Cortex of kidney (tissue), 1 donor: Measurements from ENCODE around the gene ADPRHL1.
"Not testable (repeated sequence)": the region's sequence is repeated elsewhere in the genome, so short reads cannot be mapped to it uniquely, and the experiment has no call there.

ENCODE experiments used
- DNase-seq: peaks from one replicate; lab custom pipeline; 2025; lab: John Stamatoyannopoulos, UW

ADPRHL1 gene

DNA sequence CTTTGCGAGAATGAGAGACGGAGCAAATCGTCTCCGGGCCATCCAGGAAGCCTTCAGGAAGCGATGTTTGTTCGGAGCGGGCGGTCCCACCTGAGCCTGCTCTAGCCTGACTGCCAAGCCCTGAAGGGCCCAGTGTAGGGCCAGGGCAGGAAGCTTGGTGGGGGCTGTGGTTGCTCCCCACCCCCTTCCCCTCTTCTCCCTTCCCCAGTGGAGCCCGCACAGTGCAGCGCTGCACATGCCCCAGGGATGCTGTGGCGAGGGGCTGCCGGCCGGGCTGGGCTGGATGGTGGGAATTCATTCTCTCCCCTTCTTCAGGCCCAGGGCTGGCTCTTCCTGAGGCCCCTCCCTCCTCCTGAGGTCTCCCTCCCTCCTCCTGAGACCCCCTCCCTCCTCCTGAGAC, 82.2 kb downstream of the ADPRHL1 start:
- no peak for DNase-seq

DNA sequence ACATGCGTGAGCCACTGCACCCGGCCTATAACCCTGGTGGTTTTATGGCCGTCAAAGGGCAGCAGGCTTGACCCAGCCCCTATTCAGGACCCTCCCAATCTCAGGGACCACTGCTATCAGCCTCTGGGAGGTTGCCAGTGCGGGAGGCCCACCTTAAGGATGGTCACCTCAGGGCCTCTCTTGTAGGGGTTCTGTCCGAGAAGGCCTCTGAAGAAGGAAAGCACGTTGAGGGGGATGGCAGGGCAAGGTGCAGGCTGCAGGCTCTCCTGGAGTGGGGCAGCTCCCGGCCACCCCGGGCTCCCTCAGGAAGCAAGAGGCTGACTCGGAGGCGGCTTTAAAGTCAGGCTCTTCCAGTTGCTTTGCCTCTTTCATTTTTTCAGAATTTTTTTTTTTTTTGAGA, 83.4 kb downstream of the ADPRHL1 start:
- no peak for DNase-seq

DNA sequence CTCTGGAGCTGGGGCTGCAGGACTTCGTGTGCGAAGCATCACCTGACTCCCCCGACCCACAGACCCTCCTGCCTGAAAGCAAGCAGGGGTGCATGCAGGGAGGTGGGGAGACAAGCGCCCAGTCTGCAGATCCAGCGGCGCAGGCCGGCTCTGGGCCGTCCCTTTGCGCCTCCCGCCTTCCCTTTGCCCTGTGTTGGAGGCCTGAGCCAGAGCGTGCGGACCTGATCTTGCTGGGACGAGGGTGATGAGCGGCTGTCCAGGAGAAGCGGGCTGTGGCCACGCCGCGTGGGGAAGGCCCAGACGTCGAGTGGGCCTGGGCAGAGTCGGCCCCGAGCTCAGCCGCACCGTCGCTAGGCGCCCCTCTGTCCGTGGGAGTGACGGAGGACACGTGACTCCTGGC, 84.1 kb downstream of the ADPRHL1 start:
- DNase-seq: no peak

DNA sequence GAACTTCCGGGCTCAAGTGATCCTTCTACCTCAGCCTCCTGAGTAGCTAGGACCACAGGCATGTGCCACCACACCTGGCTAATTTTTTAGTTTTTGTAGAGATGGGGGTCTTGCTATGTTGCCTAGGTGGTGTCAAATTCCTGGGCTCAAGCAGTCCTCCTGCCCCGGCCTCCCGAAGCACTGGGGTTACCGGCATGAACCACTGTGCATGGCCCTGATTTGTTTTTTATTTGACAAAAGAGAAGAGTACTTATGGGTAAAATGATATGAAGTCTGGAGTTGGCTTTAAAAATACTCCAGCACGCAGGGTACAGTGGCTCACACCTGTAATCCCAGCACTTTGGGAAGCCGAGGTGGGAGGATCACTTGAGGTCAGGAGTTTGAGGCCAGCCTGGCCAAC, 84.9 kb downstream of the ADPRHL1 start:
- DNase-seq: not testable (repeated sequence)

DNA sequence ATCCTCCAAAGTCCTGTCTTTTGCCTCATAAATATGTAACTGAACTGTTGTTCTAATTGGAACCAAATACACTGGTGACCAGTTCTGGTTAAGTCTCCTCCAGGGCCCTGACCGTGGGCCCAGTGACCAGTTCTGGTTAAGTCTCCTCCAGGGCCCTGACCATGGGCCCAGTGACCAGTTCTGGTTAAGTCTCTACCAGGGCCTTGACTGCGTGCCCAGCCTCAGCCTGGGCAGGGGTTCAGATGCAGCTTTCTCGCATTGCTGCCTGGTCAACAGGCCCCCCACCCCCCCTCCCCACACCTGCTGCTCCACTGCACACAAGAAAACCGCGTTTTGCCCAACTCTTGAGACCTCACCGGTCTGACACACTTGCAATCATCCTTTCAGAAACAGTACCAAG, 85.5 kb downstream of the ADPRHL1 start:
- no peak for DNase-seq

DNA sequence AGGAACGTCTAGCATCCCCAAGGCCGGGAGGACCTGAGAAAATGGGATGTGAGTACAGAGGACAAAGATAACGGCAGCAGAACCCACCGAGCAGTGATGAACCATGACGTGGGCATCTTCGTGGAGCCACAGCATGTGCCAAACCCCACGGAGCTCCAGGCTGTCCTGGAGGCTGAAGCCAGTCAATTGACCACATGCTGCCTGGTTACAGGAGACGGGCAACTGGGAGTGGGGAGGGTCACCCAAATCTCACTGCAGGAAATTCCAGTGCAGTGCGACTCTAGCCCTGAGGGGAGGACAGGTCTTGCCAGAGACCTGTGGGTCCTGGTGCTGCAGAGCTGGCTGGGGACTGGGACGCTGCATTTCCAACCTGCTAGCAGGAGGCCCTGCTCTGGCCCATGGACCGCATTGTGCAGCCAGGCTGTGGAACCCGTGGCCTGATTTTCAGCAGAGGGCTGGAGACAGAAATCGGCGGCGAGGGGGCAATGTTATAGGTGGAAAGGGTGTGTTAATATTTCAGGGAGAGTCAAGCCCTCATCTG, 86.2 kb downstream of the ADPRHL1 start:
- no peak for DNase-seq

DNA sequence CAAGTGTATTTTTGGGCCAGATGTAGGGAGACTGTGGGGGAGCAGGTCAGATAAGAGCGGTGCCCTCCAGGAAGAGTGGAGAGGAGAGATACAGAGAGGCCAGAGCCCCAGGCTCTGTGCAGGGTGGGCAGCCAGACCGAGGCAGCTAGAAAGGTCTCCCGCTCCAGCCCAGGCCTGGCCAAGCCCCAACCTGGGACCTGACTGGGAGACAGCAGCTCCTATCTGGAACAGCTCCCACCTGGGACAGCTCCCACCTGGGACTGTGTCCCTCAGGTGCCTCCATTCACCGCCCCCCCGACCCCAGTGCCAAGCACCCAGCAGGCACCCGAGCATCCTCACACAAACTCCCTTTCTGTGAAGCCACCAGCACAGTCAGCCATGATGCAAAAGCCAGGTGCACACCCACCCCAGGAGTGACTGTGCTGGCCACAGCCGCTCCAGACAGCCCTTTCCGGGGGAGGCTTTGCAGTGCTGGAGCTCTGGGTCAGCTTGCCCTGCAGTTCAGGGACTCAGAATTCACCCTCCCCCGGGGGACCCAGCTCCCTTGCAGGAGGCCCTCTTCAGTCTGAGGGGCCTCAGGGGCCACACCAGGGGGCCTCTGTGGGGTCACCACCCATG, 87.2 kb downstream of the ADPRHL1 start:
- no peak for DNase-seq

DNA sequence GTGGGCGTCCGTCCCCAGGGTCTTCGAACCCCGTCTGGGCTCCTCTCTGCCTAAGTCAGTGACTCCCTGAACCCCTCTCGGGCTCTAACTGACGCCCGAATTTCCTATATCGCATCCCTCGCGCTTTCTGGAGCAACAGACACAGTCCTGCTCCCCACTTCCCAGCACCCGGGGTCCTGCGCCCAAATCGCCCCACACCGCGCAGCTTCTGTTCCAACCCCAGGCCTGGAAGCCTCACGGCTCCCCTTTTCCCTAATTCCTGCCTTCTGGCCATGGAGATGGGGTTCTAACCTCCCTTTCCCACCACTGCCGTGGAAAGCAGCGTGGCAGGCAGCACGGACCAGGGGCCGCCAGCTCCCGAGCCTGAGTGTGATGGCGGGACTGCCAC, 87.7 kb downstream of the ADPRHL1 start:
- DNase-seq: no peak

DNA sequence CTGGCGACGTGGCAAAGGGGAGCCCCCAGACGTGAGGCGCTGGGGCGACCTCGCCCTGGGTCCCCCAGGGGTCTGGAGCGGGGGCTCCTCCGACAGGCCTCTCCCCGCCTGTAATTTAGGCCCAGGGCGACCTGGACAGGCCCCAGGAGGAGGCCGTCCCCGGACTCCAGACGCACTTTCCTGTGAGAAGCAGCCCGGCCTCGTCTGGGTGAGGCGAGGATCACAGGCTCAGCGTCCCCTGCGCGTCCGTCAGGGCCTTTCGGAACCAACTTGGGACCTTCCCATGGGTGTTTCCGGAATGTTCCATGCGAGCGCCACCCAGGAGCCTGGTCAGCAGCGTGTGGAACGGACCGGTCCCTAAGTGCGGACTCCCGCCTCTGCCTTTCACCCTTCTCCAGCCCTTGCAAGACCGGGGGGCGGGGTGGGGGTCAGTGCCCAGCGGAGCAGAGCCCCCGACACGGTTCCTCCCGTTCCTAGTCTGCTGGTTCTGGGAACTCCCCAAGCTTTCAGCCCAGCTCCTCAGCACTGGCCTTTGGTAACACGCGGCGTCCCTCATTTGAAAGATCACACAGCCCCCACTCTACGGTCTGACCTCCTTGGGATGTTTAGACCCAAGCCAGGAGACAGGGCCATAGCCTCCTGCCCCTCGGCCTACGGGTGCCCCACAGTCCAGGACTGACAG, 88.2 kb downstream of the ADPRHL1 start:
- DNase-seq: no peak

DNA sequence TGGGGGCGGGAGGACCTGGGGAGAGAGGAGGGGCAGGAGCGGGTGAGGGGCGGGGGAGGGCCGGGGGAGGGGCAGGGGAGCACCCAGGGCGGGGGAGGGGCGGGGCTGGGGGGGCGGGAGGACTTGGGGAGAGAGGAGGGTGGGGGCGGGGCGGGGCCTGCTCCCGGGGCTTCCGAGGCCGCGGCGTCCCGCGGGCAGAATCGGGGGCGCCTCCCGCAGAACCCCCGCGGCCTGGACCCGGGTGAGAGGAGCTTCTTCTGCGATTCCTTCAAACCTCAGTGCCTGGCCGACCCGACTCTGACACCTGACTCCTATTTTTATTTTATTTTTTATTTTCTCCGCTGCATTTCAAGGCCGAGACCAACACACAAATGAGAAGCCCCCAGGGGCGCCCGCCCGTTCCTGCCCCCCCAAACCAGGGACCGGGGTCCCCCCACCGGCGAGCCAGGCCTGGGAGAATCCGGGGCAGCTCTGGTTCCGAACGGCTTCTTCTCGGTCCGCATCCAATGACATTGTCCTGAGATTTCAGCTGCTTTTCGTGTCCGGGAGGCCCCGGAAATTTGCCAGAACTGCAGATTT, 88.9 kb downstream of the ADPRHL1 start:
- DNase-seq: no peak

DNA sequence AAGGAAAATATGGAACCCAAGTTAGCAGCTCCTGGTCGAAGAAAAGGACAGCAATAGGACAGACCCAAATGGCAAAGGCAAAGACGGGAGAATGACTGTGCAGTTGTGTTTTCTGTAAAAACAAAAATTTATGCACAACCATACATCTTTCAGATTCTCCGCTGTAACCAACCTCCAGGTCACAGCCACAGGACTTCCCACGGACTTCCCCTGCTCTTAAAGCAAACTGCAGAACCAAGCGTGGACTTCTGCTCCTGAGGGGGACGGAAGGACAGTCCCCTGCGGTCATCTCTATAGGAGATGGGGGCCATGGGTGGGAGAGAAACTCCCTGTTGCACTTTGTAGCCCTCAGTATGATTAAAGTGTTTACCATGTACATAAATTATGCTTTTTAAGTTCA, 91.9 kb downstream of the ADPRHL1 start:
- no peak for DNase-seq

DNA sequence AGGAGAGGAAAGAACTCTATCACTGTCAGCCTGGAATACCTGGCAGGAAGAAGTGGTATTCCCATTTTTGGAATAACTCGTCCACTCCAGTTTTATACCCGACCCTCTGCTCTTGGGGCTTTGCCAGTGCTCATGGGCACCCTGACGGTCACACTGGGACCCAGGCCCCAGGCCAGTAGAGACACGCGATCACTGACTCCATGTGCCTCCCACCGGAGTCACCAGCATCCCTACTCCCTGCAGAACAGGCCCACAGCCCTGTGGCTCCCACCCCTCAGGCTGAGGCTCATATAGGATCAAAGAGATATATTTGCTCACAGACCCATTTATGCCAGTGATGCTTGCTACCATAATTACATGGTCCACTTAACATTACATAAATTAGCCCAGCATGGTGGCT, 92.8 kb downstream of the ADPRHL1 start:
- no peak for DNase-seq

DNA sequence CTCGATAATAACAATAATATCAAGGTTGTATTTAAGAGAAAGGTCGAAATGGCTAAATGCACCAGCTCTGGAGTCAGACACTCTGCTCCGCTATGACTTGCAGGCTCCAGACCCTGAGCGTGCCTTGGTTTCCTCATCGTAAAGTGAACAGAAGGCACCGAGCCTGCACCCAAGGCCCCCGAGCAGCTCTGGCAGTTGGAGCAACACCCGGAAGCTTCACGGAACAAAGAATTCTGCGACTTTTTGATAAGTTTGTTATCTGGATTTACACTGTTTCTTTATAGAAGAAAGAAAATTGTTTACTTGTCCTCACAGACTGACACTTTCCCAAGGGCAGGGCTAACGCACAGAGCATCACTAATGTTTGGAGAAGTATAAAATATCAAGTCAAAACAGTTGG, 93.7 kb downstream of the ADPRHL1 start:
- DNase-seq: no peak

DNA sequence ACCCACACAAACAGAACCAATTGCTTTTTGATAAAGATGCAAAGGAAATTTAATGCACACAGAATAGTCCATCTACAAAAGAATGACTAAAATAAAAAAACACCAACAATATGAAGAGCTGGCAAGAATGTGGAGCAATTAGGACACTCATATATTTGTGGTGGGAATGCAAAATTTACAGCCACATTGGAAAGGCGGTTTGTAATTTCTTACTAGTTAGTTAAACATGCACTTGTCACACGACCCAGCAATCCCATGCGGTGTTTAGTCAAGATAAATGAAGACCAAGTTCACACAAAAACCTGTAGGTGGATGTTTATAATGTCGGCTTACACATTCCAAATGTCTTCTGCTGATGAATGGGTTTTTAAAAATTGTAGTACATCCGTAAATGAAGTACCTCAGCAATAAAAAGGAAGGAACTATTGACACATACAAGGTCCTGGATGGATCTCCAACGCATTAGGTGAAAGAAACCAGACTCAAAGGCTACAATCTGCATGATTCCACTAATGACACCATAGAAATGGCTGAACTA, 94.6 kb downstream of the ADPRHL1 start:
- no peak for DNase-seq

DNA sequence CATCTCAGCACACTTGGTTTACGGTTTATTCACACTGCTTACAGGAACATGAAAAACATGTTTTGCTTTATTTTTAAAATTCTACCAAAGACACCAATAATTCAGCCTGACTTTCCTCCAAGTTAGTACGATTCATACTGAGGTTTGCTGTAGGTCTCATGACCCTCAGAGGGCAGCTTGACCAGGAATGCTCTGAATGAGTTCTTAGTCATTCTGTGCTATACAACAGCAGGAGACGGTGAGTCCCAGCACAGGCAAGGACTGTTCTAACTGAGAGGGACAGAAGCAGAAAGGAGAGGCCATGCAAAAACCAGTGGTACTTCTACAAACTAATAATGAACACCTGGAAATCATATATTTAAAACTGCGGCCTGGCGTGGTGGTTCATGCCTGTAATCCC, 95.8 kb downstream of the ADPRHL1 start:
- DNase-seq: no peak

DNA sequence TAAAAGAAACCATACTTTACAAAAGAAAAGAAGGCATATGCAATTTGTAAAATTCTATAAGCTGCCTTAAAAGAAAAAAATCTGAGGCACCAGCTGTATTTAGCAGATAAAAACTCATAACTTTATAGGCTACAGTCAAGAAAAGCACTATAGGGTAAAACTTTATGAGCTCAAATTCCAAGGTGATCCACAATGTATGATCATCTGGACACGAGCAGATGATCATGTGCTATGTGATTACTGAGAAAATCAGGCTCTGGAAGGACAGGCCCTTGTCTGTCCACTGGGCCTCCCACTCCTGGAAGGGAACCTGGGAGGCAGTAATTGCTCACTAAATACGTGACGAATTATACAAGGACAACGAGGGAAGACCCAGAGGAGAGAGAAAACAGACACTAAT, 96.7 kb downstream of the ADPRHL1 start:
- no peak for DNase-seq

DNA sequence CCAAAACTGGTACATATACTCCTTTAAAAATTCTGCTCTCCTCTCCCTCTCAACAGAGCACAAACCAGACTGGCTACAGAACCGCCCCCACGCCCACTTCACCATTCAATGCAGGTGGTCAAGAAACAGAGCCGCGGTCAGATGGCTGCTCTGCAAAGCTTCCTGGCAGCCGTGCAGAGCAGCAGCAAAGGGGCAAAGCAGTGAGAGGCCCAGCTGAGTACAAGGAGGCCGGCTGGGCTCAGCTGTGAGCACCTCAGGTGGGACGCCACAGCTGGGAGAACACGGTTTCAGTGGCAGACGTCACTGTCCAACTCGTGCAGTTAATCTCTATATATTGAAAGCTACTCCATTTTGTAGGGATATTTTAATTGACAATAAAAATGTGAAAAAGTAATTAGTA, 97.7 kb downstream of the ADPRHL1 start:
- no peak for DNase-seq

DNA sequence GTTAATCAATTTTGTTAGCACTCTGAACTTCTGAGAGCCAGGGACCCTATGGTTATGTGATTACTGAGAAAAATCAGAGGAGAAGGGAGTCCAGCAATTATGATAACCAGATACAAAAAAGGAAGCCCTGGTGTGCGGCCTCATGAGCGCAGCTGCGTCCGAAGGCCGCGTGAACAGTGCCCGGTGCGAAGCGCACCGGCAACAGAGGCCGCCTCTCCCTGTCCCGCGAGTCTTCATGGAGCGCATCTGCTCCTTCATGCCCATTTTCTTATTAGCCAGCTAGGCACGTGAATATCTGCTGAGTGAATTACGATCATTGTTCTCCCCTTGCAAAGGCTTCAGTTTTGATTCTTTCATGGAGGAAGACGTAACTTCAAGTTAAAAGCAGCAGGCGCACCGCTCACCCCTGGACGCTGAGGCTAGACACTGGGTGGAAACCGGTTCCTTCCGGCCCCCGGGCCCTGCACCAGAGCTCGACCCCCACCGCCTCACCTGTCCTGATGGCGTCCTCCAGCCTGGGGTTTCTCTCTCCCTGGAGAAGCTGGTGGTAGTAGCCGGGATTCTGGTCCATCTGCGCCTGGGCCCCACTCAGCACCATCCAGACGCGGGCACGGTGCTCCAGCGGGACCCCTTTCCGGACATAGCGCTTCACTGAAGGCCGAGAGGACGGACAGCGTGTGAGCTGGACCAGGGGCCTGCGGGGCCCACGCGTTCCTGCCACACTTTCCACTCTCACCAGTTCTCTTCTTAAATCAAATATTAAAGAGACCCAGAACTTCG, 98.3 kb downstream of the ADPRHL1 start:
- DNase-seq: no peak

DNA sequence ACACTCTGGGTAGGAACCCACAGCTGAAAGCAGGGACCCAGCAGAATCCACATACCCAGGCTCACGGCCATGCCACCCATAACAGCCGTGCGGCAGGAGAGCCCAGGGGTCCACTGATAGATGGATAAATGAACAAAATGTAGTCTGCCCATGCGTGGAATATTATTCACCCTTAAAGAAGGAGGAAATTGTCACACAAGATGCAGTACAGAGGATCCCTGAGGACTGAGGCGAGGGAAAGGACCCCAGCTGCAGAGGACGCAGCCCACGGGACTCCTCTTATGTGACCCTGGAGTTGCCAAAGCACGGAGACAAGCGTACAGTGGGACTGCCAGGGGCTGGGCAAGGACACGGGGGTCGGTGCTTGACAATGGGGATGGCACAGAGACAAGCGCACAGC, 100.0 kb downstream of the ADPRHL1 start:
- DNase-seq: no peak

DNA sequence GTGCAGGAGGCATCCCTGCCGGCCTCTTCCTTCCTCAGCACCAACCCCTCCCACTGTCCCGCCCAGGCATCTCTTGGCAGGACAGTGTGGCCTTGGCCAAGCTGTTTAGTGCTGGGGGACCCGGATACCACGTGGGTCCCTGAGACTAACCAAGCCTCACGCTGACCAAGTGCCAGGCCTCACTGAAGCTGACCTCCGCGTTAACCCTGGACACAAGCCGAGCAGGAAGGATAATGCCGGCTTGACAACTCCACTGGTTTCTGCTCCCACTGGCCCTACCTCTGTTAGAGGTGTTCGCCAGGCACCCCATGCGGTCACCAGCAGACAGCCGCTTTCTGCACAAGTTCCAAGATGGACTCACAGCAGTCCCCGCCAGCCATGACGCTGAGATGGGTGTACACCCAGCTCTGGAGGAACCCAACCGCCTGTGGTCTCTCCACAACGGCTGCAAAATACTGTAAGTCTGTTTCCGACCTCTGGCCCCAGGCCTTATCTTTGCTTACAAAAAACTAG, 101.7 kb downstream of the ADPRHL1 start:
- DNase-seq: no peak

DNA sequence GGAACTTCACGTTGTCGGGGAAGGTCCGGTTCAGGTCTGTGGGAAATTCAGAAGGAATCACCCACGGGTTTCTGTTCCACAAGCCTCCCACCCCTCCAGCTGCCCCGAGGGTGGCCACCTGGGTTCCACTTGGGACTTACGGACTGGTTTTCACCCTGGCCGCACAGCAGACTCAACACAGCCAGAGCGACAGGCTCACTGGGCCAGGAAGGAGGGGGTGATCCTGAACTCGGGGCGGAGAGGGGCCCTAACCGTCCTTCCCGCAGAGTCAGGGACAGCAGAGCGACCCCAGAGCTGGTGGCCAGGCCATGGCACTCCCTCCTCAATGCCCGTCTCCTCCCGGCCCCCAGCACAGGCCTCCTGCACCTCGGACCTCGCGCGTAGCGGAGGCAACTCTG, 102.4 kb downstream of the ADPRHL1 start:
- DNase-seq: no peak
